ENCODE data around the gene LRRFIP1. TPM values are rescaled to one million over a fixed set of nuclear protein-coding genes. Genes with fewer than 3 reads are reported as not detected.

LRRFIP1 gene
- total and polyA plus RNA-seq, 2 of the 13 experiments (the other 11 are each of a cell fraction or from before 2014, with no cell fraction given): 15.9 to 40.5 TPM

DNA sequence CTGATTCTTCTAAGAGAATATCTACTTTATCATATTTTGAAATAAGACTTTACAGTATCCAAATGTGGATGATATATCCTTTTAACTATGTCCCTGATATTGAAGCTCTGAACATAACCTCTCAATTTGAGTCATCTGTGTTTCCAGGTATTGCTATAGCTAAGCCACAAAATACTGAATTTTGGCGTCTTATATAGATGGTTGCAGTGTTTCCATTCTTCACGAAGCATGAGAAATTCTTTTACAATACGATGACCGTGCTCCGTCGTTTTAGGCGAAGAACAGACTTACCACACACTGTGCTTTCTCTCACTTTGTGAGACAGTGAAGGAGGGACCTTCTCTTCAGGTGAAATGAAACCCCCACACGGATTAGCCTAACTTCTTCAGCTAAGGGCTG lies 45.3 kb downstream of the LRRFIP1 start (continued):
- TF ChIP-seq, protein P1, sequence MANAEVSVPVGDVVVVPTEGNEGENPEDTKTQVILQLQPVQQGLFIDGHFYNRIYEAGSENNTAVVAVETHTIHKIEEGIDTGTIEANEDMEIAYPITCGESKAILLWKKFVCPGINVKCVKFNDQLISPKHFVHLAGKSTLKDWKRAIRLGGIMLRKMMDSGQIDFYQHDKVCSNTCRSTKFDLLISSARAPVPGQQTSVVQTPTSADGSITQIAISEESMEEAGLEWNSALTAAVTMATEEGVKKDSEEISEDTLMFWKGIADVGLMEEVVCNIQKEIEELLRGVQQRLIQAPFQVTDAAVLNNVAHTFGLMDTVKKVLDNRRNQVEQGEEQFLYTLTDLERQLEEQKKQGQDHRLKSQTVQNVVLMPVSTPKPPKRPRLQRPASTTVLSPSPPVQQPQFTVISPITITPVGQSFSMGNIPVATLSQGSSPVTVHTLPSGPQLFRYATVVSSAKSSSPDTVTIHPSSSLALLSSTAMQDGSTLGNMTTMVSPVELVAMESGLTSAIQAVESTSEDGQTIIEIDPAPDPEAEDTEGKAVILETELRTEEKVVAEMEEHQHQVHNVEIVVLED (CRISPR knock-in tag; IDR thresholded peaks at IDR 0.05; ENCODE audit: borderline replicate concordance): 0 out of 2 replicates have a peak, but pooled peaks have one; percentile 19
- TF ChIP-seq ZNF709 (CRISPR knock-in tag; IDR thresholded peaks at IDR 0.05) (no peak), ZNF598 (CRISPR knock-in tag; IDR thresholded peaks at IDR 0.05; ENCODE audit: borderline replicate concordance) (no peak), ZNF879 (CRISPR knock-in tag; IDR thresholded peaks at IDR 0.05) (no peak), NFIB (CRISPR knock-in tag; IDR thresholded peaks at IDR 0.05; ENCODE audit: borderline replicate concordance) (no peak), SP5 (CRISPR knock-in tag; IDR thresholded peaks at IDR 0.05; ENCODE audit: borderline replicate concordance, low read depth) (no peak), SMARCC2 (IDR thresholded peaks at IDR 0.05) (no peak)
- TF ChIP-seq, protein P2, sequence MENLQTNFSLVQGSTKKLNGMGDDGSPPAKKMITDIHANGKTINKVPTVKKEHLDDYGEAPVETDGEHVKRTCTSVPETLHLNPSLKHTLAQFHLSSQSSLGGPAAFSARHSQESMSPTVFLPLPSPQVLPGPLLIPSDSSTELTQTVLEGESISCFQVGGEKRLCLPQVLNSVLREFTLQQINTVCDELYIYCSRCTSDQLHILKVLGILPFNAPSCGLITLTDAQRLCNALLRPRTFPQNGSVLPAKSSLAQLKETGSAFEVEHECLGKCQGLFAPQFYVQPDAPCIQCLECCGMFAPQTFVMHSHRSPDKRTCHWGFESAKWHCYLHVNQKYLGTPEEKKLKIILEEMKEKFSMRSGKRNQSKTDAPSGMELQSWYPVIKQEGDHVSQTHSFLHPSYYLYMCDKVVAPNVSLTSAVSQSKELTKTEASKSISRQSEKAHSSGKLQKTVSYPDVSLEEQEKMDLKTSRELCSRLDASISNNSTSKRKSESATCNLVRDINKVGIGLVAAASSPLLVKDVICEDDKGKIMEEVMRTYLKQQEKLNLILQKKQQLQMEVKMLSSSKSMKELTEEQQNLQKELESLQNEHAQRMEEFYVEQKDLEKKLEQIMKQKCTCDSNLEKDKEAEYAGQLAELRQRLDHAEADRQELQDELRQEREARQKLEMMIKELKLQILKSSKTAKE (CRISPR knock-in tag; IDR thresholded peaks at IDR 0.05; ENCODE audit: borderline replicate concordance): no peak
- TF ChIP-seq, protein P3, sequence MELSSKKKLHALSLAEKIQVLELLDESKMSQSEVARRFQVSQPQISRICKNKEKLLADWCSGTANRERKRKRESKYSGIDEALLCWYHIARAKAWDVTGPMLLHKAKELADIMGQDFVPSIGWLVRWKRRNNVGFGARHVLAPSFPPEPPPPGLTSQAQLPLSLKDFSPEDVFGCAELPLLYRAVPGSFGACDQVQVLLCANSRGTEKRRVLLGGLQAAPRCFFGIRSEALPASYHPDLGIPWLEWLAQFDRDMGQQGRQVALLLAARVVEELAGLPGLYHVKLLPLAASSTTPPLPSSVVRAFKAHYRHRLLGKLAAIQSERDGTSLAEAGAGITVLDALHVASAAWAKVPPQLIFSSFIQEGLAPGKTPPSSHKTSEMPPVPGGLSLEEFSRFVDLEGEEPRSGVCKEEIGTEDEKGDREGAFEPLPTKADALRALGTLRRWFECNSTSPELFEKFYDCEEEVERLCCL (CRISPR knock-in tag; IDR thresholded peaks at IDR 0.05; ENCODE audit: borderline replicate concordance): no peak

Data from HepG2 (cell line).